GM18909 (cell line): Measurements from ENCODE around the gene SUN2.

Experiments
- ATAC-seq: cut with Tn5 transposase; IDR thresholded peaks from one replicate; pipeline ENCODE4 v1.9.1; 2021; ENCODE audit warnings: mild to moderate bottlenecking; ENCODE audit not compliant: unreplicated experiment, poor library complexity

Gene SUN2

DNA sequence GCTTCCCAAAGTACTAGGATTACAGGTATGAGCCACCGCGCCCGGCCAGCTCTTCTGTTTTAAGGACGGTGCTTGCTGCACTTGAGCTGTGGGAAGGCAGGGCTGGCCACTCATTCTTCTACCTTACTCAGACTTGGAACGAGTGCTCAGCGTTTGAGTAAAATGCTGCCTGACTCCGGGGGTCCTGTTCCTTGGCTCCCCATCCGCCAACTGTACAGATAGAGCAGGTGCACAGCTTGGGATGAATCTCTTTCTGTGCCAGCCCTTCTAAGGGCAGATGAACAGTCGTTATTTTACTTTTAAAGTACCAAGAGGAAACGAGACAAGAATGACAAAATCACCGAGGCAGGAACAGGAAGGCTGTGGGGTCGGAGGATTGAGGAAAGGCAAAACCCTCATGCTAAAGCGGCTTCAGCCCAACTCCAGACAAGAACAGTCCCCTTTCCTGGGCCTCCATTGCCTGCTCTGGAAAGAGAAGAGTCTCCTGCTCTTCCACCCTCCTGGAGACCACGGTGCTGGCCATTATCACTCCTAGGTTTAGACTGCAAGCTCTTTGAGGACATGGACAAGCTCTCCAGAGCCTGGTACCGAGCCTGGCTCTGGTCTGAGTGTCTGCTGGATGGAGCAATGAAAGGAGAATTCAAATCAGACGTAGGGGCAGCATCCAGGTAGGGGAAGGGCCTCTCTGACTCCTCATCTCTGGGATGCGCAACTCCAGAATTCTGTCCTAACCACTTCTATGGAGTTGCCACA is 1.1 kb upstream of the SUN2 start:
- ATAC-seq: no peak

DNA sequence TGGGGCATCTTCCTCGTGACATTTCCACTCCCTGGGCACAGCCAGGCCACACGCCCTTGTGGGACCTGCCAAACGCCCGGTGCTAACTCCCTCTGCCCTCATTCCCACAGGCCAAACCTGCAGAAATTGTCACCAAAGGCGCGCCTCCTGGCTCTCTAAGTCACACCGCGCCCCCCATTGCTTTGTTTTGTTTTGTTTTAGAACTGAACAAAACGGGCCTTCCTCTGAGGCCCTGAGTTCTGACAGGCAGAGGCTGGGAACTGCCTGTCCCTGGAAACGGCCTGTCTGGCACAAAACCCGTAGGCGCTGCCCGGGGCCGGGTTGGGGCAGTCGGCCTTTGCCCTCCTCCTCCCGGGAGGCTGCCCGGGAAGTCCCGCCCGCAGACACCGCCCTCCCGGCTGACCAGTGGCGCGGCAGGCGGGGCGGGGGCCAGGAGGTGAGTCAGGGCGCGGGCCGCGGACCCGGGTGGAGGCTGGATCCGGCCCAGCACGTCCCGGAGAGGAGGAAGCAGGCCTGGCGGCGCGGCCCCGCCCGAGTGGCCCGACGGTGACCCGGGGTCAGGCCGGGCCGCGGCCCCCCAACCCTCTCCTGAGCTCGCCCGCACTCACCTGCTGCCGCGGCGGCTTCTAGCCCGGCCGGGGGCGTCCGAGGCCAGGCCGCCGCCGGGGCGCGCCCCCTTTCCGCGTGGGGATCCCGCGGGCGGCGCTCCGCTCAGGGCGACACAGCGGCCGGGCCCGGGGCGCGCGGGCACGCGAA is 465 bp downstream of the SUN2 start:
- peak; percentile 36 for ATAC-seq

DNA sequence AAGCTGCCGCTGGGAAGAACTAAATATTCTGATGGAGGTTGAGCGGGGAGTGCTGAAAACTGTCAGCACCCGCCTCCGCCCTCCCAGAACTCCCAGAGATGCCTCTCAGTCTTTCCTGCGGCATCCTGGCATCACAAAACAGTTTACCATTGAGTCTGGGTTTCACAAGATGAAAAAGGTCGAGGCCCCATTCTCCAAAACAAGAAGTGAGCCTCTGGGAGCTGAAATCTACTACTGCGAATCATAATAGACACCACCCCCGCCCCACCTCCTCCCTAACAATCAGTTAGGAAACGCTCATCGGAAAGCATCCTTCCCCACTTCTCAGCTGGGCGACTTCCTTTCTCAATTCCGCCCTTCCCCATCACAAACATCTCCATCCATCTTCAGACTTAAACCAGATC is 1.0 kb downstream of the SUN2 start:
- ATAC-seq: no peak

DNA sequence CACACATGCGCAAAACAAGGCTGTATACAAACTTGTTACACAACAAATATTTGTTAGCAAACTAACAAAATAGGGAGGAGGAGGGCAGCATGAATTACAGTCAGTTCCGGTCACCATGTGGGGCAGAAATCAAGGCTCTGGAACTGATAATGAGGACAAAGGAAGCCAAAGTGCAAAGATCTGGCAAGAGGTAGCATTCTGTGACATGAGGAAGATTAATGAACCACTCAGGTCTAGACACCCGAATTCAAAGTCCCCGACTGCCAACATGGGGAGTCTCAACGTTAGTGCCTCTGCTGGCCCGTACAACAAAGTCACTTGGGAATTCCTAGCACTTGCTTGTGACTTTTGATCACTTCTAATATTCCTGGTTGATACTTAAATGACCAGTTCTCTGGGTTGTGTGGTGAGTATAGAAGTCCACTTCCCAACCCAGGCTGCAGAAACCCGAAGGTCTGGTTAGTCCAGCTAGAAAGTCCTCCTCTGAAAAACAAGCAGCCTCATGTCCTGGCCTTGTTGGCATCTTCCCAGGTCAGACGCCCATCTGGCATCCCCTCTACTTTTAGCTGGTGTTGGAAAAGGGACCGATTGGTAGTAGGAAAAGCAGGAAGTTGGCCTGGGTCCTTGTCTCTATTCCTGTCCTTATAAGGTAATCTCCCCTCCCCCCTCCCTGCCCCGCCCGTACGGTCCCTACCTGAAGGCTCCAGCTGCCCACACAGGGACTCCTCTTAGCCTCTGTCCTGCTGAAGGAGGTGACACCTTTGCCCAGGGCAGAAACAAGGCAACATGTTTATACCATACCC is 1.6 kb downstream of the SUN2 start:
- ATAC-seq: no peak

DNA sequence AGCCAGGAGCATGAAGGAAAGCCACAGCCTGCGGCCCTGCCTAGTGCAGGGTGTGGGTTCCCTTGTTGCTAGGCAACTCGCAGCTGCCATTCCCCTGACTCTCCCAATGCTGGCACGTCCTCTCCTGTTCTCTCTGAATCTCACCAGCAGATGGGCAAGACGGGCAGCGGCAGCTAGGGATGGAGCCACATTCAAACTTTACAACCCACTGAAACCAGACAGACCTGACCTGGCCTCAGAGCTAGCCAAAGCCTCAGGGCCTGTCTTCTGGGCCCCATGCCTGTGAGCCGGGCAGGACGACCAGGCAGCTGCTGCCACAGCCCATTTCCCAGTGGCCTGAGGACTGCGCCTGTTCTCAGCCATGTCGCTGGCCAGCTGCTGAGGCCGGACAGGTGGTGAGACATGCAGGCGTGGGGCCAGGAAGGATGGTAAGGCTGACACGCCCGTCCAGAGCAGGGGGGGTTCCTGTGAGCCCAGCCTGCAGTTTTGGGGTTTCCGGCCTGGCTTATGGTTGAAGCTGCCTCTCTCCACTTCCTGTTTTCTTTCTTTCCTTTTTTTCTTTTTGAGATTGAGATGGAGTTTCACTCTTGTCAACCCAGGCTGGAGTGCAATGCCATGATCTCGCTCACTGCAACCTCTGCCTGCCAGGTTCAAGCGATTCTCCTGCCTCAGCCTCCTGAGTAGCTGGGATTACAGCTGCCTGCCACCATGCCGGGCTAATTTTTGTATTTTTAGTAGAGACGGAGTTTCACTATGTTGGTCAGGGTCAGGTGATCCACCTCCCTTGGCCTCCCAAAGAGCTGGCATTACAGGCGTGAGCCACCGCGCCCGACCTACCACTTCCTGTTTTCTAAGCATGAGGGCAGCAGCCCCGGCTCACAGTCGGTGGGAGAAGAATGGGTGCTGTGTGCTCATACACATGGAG is 4.1 kb downstream of the SUN2 start:
- ATAC-seq: peak; percentile 46

DNA sequence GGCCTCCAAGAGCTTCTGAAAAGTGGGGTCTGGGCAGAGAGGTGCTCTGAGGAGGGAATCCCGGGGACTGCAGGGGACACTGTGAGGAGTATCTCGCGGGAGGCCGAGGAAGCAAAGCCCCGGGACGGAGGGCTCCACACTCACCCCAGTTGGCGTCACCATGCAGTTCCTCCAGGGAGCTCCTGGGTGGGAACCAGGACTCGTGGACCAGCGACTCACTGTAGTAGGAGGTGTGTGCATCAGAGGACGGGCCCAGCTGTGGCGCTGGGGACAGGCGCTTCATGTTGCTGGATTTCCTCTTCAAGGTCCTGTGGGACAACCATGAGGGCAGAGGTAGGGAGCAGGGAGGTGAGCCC is 4.8 kb downstream of the SUN2 start:
- ATAC-seq: no peak

DNA sequence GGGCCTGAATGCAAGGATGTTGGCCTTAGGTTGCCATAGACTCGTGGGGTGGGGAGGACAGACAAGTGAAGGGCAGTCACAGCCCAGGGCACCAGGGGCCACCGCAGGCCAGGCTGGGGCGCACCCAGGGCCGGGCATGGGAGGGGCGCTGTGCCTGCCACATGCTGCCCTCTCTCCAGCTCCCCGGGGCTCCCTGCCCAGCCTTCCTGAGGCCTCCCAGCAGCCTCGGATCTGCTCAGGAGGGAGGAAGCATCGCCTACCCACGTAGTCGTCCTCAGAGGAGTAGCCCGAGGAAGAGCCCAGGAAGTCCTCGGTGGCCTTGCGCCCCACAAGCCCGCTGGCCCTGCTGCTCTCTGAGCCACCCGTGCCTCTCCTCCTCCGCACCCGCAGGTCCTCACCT is 5.2 kb downstream of the SUN2 start:
- no peak for ATAC-seq

DNA sequence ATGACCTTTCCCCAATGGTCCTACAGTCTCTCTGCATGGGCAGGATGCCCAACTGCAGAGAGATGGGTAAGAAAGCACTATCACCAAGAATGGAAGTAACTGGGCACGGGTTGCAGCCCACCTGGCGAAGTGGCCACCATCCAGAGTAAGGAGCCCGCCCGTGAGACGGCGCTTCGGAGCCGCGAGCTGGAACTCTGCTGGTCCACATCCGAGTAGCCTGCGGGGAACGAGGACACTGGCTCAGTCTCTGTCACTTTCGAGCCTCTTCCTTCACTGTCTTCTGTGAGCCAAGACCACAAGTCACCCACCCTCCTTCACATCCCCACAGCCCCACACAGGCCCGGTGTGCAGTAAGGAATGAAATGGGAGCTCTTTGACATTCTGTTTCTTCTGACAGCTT is 5.7 kb downstream of the SUN2 start:
- no peak for ATAC-seq

DNA sequence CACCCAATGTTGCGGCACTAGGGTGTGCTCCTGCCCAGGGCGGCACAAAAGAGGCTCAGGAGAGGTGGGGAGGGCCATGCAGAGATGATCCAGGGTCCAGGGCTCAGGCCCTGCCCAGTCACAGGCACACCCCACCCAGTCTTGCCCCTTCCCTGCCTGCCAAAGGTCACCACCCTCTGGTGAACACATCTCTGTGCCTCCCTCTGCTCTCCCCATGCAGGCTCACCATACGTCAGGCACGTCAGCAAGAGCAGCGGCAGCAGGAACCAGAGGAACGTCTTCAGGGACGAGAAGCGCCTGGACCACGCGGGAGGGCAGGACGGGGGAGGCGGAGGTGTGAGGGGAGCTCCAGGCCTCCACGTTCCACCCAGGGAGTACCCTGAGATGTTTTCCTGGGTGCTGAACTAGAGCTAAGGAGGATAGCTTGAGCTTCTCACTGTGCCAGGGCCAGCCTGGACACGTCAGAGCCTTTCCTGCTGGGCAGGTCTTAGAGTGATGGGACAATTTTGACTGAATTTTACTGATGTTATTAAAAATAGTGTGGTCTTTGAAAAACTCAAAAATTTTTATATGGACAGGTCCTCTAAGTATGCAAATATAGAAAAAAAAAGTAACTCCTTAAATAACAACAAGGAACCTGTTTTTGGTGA is 7.2 kb downstream of the SUN2 start:
- ATAC-seq: no peak

DNA sequence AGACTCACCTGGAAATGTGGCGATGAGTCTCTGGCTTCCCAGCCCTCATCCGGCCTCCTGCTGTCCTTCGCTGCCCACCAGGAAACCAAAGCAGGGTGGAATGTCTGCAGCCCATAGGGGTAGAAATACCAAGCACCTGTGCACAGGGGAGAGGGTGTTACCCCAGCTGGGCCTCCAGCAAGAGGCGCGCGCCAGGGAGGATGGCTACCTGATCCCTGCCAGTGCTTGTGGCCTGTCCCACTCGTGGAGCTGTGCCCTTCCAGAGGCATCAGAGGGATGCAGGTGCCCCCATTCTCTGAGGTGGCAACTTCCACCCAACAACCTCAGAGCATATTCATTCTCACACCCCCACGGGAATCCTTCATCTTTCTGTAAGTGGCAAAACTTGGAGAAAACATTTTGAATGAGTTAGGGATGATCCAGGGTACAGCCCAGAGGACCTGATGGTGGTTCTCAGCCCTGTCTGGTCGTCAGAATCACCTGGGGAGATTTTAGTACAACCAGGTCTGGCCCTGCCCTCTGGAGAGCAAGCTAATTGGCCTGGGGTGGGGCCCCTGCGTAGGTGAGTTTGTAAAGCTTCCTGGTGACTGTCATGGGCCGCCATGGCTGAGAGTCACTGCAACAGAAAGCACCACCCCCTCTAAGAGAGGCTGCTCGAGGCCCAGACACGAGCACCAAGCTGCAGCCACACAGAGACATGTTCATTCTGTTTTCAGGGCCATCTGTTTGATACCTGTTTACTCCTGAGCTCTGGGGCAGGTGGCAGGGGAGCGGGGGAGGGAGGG is 9.9 kb downstream of the SUN2 start:
- ATAC-seq: no peak

DNA sequence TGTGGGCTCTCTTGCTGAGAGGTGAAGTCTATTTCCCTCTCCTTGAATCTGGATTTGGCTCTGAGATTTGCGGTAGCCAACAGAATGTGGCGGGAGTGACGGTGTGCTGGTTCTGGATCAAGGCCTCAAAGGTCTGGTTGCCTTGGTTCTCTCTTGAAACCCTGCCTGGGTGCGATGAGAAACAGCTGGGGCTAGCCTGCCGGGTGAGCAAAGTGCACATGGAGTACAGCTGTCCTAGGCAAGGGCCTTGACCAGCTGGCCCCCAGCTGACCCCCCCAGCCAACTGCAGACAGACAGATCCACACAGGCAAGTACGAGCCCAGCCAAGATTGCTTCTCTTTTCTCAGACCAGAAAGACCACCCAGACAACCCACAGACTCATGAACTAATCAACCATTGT is 10.8 kb downstream of the SUN2 start:
- ATAC-seq: no peak

DNA sequence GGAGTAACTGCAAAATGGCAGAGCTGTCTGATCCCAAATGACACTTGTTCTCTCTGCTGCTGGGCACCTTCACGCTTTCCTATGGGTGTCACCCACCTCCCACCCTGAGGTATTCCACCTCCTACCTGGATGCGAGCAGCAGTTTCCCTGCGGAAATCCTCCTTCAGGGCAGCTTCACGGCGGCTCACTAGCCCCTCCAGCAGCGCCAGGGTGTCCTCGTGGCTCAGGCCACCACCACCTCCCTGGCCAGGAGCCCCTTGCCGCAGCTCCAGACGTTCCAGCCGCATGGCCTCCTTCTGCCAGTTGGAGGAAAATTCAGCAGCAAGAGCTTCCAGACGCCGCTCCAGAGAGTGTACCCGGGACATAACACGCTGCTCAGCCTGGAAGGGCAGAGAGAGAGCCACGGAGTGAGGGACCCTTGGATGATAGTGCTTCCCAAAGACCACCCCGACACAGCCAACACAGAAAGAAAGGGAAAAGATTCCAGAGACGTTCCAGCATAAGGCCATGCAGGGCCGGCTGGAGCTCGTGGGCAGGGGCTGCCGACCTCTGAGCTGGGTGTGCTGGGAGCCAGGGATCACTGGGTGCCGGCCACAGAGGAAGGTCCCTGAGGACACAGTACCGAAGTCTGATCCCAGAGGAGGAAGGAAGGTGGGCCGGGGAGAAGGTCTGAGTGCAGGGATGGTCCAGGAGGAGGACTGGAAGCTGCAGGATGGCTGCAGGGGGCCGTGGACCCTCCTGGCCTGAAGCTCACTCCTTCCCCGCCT is 13.4 kb downstream of the SUN2 start:
- no peak for ATAC-seq

DNA sequence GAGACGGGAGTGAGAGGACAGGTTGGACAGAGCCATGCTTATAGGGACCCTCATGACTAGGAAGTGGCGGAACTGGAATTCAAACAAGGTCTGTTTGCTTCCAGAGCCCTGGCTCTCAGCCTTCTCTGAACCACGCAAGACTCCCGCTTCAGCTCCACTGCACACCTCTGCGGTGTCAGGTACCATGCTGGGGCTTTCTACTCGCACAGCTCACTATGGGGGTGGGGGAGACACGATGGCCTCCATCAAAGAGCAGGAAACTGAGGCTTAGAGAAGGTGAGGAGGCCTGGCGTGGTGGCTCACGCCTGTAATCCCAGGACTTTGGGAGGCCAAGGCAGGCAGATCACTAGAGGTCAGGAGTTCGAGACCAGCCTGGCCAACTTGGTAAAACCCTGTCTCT is 14.2 kb downstream of the SUN2 start:
- no peak for ATAC-seq

DNA sequence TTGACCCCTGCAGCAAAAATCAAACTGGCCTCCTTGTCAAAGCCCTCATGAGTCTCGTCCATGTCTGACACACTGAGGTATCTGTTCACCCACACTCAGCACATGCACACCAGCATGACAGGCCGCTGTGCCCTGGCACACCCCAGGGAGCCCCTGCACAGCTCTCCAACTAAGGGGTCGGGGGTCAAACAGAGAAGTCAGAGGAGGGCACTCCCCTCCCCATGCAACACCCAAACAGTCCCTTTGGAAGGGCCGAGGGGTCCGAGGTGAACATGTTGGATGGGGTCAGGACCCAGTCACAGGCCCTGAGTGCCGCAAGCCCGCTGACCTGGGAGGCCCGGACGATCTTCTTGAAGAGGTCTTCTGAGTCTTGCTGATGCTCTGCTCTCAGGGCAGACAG is 14.6 kb downstream of the SUN2 start:
- no peak for ATAC-seq

DNA sequence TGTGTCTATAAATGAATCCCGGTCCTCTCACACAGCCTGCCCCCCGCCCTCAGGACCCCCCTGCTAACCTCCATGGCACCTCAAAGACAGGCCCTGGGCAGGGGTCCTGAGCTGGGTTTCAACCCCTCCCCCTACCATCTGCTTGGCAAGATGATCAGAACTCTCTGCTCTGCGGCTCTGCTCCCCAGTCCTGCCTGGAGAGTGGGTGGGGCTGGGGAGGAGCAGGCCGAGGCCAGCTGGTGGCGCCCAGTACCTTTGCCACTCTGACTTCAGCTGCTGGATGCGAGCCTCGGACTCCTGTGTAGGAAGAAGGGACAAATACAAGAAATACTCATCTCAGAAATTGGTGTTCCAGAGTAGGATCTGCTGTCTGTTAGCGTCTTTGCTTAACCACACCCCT is 15.0 kb downstream of the SUN2 start:
- no peak for ATAC-seq

DNA sequence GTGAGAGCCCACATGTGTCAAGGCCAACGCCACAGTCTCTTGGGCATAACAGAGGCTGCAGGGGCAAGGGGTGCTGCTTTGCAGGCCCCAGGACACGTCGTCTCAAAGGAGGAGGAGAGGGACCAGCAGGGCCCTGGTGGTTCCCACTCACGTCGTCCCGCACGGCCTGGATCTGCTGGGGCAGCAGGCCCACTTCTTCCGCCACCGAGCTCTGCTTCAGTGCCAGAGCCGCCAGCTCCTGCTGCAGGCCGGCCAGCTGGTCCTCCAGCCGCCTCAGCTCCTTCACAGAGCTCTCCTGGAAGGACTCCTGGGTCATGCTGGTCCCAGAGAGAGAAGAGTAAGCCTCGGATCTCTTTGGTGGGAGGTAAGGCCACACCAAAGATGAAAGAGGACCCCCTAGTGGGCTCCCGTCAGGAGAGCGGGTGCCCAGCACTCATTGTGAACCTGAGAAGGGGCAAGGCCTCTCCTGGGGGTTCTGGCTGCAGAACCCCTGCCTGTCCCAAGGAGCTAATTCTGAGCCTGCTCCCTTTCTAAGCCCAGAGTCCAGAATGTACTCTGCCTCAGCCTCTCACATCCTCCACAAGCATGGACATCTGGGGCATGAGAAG is 15.6 kb downstream of the SUN2 start:
- ATAC-seq: no peak

DNA sequence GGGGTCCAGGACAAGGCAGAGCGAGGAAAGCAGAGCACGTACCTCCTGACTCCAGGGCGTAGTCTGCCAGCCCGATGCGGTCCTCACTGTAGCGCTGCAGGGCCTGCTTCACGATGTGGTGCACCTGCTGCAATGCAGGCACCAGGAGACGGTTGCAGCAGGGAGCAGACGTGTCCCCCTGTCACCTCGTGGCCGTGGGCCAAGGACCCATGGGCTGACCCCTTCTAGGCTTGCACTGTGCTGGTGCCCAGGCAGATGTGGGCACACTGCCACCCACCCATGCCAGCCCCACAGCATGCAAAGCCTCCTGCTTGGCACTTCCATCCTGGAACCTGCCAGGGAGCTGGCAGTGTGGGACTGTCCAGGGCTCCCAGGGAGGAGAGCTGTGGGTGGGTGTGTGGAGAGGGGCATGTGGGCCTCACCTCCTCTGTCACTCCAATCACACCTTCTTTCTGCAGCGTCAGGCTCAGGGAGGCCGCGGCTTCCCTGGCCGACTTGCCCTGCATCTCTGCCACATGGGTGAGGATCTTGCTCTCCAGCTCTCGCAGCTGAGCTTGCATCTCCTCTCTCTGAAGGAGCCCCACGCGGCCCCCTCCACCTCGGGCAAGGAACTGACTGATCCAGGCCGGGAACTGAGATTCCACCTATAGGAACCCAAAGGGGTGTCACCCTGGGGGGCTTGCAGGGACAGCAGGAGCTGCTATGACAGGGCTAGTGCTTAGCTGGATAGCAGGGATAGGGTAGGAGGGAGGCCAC is 16.3 kb downstream of the SUN2 start:
- ATAC-seq: no peak
